A549 (cell line): Measurements from ENCODE around the gene ZSWIM7.

Experiments
- MAX ChIP-seq: IDR thresholded peaks from 2 replicates; pipeline ENCODE4 v1.6.1; 2012
- TF ChIP-seq, protein P1 (sequence below): fragments of >200 bp; sonication (Bioruptor Twin); formaldehyde crosslinking; IDR thresholded peaks from 3 replicates; pipeline ENCODE4 v1.5.1; 2016

DNA sequence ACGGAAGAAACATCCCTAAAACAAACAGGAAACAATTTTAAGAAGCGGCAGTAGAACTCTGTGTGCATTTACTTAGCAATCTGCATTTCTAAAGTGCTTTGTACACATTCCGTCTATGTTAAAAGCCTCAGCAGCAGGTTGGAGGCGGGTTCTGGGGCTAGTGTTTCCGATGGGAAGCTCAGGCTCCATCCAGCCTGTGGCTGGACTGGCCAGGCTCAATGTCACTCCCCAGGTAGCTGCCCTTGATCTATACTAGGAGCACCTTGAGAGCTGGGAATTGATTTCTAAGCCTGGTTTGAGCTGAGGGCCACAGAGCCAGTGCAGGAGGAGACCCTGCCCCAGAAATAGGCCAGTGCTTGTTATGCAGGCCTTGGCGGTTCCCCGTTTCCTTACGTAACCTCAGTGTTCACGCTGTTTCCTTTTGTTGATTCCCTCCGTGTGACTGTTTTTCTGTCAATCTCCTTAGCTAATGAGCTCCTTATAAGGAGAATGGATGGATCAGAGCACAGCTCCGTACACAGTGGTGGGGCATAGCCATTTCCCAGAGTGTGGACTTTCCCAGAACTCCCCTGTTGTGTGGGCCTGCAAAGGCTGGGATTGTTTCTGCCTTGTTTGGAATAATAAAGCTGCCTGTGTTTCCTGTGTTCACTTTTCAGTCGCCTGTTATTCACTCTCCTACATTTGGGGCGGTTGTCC, 33.2 kb downstream of the ZSWIM7 start:
- TF ChIP-seq, protein P1, sequence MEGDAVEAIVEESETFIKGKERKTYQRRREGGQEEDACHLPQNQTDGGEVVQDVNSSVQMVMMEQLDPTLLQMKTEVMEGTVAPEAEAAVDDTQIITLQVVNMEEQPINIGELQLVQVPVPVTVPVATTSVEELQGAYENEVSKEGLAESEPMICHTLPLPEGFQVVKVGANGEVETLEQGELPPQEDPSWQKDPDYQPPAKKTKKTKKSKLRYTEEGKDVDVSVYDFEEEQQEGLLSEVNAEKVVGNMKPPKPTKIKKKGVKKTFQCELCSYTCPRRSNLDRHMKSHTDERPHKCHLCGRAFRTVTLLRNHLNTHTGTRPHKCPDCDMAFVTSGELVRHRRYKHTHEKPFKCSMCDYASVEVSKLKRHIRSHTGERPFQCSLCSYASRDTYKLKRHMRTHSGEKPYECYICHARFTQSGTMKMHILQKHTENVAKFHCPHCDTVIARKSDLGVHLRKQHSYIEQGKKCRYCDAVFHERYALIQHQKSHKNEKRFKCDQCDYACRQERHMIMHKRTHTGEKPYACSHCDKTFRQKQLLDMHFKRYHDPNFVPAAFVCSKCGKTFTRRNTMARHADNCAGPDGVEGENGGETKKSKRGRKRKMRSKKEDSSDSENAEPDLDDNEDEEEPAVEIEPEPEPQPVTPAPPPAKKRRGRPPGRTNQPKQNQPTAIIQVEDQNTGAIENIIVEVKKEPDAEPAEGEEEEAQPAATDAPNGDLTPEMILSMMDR: no peak
- no peak for TF ChIP-seq MAX
